C4-2B (cell line): ENCODE results near the gene CHMP2A.

Experiments
- ZFX ChIP-seq: fragments of 450-650 bp; IDR thresholded peaks from 2 replicates; pipeline ENCODE4 v1.6.1; 2017
- TF ChIP-seq, protein P1 (sequence below): fragments of 450-650 bp; conservative IDR thresholded peaks from 2 replicates; pipeline ENCODE4 v1.5.1; 2017; ENCODE audit warnings: mild to moderate bottlenecking

- TF ChIP-seq, protein P1, sequence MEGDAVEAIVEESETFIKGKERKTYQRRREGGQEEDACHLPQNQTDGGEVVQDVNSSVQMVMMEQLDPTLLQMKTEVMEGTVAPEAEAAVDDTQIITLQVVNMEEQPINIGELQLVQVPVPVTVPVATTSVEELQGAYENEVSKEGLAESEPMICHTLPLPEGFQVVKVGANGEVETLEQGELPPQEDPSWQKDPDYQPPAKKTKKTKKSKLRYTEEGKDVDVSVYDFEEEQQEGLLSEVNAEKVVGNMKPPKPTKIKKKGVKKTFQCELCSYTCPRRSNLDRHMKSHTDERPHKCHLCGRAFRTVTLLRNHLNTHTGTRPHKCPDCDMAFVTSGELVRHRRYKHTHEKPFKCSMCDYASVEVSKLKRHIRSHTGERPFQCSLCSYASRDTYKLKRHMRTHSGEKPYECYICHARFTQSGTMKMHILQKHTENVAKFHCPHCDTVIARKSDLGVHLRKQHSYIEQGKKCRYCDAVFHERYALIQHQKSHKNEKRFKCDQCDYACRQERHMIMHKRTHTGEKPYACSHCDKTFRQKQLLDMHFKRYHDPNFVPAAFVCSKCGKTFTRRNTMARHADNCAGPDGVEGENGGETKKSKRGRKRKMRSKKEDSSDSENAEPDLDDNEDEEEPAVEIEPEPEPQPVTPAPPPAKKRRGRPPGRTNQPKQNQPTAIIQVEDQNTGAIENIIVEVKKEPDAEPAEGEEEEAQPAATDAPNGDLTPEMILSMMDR, result no peak
- TF ChIP-seq ZFX, result no peak
Observed at GRCh38 chr19:58511353-58512208, 43.3 kb downstream of the CHMP2A start, which contains the start of gene SLC27A5.
